Measurements from ENCODE around the gene ZNG1F. TPM values are rescaled to one million over a fixed set of nuclear protein-coding genes. Genes with fewer than 3 reads are reported as not detected.
A peak's percentile ranks its signal among the peaks of the same experiment; 100 is the strongest.
"Not testable (repeated sequence)": the region's sequence is repeated elsewhere in the genome, so short reads cannot be mapped to it uniquely, and the experiment has no call there.

ZNG1F gene
- total and polyA plus RNA-seq, 2 of the 4 experiments (the other 2 are of a cell fraction), result 3.4 to 6.5 TPM

- H3K4me1 ChIP-seq (ENCODE audit: control insufficient read depth, insufficient read depth, low read length); POLR2A ChIA-PET (ENCODE audit: unreplicated experiment); in situ Hi-C loops (cut with MboI; ENCODE audit: low sequenced_read_pairs); H2BK15ac ChIP-seq (ENCODE audit: low read depth, low read length); H3K36me3 ChIP-seq (ENCODE audit: control insufficient read depth, insufficient read depth, low read length); intact Hi-C loops (cut with micrococcal nuclease); H4K91ac ChIP-seq (ENCODE audit: insufficient read depth, low read depth, low read length); BruUV-seq (replicated peaks); H4K8ac ChIP-seq (ENCODE audit: low read depth in 2 of 2, low read length in 2 of 2); dilution Hi-C loops (cut with HindIII; ENCODE audit: low sequenced_read_pairs, unreplicated experiment); H3K27me3 ChIP-seq (ENCODE audit: control insufficient read depth, insufficient read depth, low read length); H2AK5ac ChIP-seq (ENCODE audit: low read depth, low read length); H3K79me1 ChIP-seq (ENCODE audit: low read depth in 1 of 2, low read length in 2 of 2); H2BK120ac ChIP-seq (ENCODE audit: low read depth, low read length); H3K56ac ChIP-seq (ENCODE audit: extremely low read depth, insufficient read depth, low read length); H3K9ac ChIP-seq (ENCODE audit: low read depth, low read length); H4K20me1 ChIP-seq (ENCODE audit: insufficient read depth, low read length); H3K9me3 ChIP-seq (ENCODE audit: control insufficient read depth, insufficient read depth, low read length); CTCF ChIA-PET; H2BK5ac ChIP-seq (ENCODE audit: low read depth, low read length, poor library complexity, severe bottlenecking); H3K14ac ChIP-seq (replicated peaks; ENCODE audit: low read depth, low read length); H3K27ac ChIP-seq (ENCODE audit: insufficient read depth, low read length); H2AFZ ChIP-seq (replicated peaks; ENCODE audit: low read length, poor library complexity); H3K18ac ChIP-seq (ENCODE audit: low read depth, low read length); H3K23ac ChIP-seq (ENCODE audit: low read depth, low read length); H3K4me3 ChIP-seq (ENCODE audit: insufficient read depth, low read depth, low read length); H3K4me2 ChIP-seq (ENCODE audit: low read depth, low read length); H2AK9ac ChIP-seq (replicated peaks; ENCODE audit: low read depth, low read length, poor library complexity); H4K5ac ChIP-seq (ENCODE audit: low read depth, low read length); H3K4ac ChIP-seq (ENCODE audit: low read depth, low read length); H3K9me1 ChIP-seq (ENCODE audit: insufficient read depth, low read length); DNase-seq; H2BK20ac ChIP-seq (ENCODE audit: low read depth, low read length): not testable (repeated sequence)
- no CpG with 5 or more reads among the region's 5 CpGs for WGBS, 2 experiments (ENCODE audit: extremely low coverage in 2 of 2, insufficient read length in 1 of 2)
- ATAC-seq (ENCODE audit: low read depth), result peak; percentile 47
Observed at GRCh38 chr9:41119719-41120118, 69.4 kb downstream of the ZNG1F start.

- H4K91ac ChIP-seq (ENCODE audit: insufficient read depth, low read depth, low read length); H3K9me3 ChIP-seq (ENCODE audit: control insufficient read depth, insufficient read depth, low read length); H3K36me3 ChIP-seq (ENCODE audit: control insufficient read depth, insufficient read depth, low read length); H3K18ac ChIP-seq (ENCODE audit: low read depth, low read length); H3K27ac ChIP-seq (ENCODE audit: insufficient read depth, low read length); H2BK20ac ChIP-seq (ENCODE audit: low read depth, low read length); H4K20me1 ChIP-seq (ENCODE audit: insufficient read depth, low read length); H2BK120ac ChIP-seq (ENCODE audit: low read depth, low read length); H4K5ac ChIP-seq (ENCODE audit: low read depth, low read length); BruUV-seq (replicated peaks); H2AFZ ChIP-seq (replicated peaks; ENCODE audit: low read length, poor library complexity); H3K4me1 ChIP-seq (ENCODE audit: control insufficient read depth, insufficient read depth, low read length); H3K14ac ChIP-seq (replicated peaks; ENCODE audit: low read depth, low read length); H3K9ac ChIP-seq (ENCODE audit: low read depth, low read length); in situ Hi-C loops (cut with MboI; ENCODE audit: low sequenced_read_pairs); H3K27me3 ChIP-seq (ENCODE audit: control insufficient read depth, insufficient read depth, low read length); dilution Hi-C loops (cut with HindIII; ENCODE audit: low sequenced_read_pairs, unreplicated experiment); ATAC-seq (ENCODE audit: low read depth); H2BK15ac ChIP-seq (ENCODE audit: low read depth, low read length); H2BK5ac ChIP-seq (ENCODE audit: low read depth, low read length, poor library complexity, severe bottlenecking); POLR2A ChIA-PET (ENCODE audit: unreplicated experiment); H3K4ac ChIP-seq (ENCODE audit: low read depth, low read length); H3K4me3 ChIP-seq (ENCODE audit: insufficient read depth, low read depth, low read length); H2AK9ac ChIP-seq (replicated peaks; ENCODE audit: low read depth, low read length, poor library complexity); H3K79me1 ChIP-seq (ENCODE audit: low read depth in 1 of 2, low read length in 2 of 2); H3K56ac ChIP-seq (ENCODE audit: extremely low read depth, insufficient read depth, low read length); H3K4me2 ChIP-seq (ENCODE audit: low read depth, low read length); H4K8ac ChIP-seq (ENCODE audit: low read depth in 2 of 2, low read length in 2 of 2); H2AK5ac ChIP-seq (ENCODE audit: low read depth, low read length); H3K9me1 ChIP-seq (ENCODE audit: insufficient read depth, low read length); DNase-seq; H3K23ac ChIP-seq (ENCODE audit: low read depth, low read length); CTCF ChIA-PET; intact Hi-C loops (cut with micrococcal nuclease): not testable (repeated sequence)
- 18% methylated on average over 3 of the region's 7 CpGs; no CpG with 5 or more reads in 1 of the 2 experiments for WGBS, 2 experiments (ENCODE audit: extremely low coverage in 2 of 2, insufficient read length in 1 of 2)
Observed at GRCh38 chr9:41119311-41119710, 69.8 kb downstream of the ZNG1F start.

Data from IMR-90 (cell line).